GM19463 (cell line): ENCODE data around the gene RBM6.

Experiments
- ATAC-seq: cut with Tn5 transposase; IDR thresholded peaks from one replicate; pipeline ENCODE4 v1.9.1; 2021; ENCODE audit warnings: mild to moderate bottlenecking, moderate library complexity; ENCODE audit not compliant: unreplicated experiment

Gene RBM6

DNA sequence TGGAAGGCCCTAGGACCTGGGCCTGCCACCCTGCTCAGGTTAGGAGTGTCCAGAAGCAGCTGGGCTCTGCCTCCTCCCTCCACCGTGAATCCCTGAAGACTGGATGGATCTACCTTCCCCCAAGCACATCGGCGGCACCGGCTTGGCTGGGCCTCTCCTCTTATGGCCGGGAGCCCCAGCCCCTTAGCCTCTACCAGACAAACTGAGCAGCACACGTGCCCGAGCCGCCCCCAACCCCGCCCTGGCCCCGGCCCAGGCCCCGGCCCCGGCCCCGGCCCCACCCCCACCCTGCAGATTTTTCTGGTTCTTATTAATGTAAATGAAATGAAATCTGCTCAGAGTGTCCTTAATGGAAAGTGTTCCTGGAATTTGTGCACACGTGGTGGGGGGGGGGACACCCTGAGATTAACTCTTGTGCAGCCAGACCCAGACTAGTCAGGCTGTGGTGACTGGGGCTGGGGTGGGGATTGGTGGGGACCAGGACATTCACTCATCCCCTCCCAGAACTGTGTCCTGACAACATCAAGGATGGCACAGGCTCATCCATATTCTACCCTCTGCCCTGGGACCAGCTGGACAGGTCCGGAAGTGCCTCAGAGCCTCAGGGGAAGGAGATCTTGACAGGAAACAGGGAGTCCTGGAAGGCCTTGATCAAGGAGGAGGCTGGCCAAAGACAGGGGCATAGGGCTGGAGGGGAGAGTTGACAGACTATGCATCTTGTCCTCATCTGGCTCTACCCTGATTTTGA lies 184.3 kb downstream of the RBM6 start:
- ATAC-seq = no peak

DNA sequence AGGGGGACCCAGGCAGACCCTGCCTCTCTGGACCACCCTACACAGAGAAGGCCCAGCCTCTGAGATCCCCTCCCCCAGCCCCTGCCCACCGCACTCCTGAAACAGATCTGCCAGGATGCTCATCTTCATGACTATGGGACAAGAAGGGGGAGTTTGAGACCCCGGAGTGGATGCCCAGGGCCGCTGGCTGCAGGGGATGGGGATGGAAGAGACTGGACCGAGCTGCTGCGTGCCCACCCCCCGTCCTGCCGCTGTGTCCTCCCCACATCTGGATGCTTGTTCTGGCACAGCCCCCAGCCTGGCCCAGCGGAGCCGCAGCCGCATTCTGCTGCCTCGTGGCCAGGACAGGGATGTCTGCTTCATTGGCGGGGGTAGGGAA lies 184.8 kb downstream of the RBM6 start:
- ATAC-seq = no peak

DNA sequence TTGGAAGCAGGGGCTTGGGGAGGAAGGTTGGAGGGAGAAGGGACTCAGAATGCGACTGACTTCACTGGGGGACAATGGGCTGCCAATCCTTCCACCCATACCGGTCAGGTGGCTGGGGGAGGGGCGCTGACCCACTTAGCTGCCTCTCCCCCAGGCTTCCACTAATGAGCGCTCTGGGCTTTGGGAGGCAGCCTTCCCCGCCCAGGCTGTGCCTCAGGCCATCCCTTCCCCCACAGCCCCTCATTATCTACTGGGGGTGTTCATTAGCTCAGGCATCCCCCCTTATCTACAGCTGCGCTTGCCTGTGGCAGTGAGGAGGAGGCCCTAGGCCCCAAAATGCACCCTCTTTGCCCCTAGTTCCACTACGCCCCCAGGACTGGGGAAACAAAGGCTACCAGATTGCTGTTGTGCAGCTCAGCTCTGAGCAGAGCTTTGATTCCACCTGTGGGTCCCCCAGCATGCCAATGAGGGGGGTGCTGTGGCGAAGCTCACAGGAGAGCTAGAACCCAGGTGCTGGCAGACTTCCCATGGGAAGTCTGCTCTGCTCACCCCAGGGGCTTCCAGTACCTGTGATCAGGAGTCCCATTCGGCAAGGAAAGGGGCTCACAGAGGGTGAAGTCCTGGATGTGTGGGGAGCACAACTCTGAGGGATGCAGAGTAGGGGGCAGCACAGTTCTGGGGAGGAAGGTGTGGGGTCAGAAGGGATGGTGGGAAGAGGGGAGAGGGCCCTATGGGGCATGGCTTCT lies 185.8 kb downstream of the RBM6 start:
- no peak for ATAC-seq

DNA sequence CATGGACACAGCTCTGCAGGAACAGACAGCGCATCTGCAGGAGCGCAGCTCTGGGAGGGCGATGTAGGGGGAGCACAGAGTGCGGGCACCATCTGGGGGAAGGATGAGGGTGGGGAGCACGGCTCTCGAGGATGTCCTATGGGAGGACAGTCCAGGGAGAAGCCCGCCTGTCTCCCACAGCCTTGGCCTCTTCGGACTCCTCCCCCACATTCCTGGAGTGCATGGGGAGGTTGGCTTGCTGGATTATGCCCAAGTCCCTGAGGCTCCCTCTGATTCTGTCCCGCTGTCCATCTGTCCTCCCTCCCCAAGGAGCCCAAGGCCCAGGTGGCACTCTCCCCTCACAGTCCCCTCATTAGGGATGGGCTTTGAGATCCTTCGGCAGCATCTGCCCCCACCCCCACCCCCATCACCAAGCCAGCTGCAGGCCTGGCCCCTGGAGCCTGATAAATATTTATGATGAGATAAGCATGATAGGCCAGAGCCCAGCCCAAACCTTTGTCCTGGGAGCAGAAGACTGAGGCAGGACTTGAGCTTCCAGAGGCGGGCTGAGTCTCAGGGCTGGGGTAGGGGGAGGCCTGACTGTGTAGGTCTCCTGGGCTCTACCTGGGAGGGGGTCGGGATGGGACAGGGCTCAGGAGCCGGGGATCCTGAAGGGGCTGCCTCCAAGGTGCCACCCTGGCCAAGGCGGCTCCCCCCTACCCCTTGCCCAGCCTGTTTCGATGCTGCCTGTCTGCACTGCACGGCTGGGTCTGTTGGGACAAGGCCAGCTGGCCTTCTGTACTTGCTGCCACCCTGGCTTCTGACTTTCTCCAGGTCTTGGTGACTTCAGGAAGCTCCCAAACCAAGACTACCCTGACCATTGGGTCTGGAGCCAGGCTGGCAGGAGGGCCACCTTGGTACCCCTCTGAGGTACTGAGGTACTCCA lies 186.6 kb downstream of the RBM6 start:
- ATAC-seq = no peak
